Neural progenitor cell (in vitro differentiated cells): ENCODE measurements around the gene INCENP.

ENCODE experiments used
- EZH2 ChIP-seq: fragments of 200-600 bp; sonication (generic); IDR thresholded peaks from 2 replicates; pipeline ENCODE4 v1.6.1; 2017; ENCODE audit warnings: antibody characterized with exemption, mild to moderate bottlenecking, moderate library complexity
- EZH2phosphoT487 ChIP-seq: fragments of 200-600 bp; sonication (generic); IDR thresholded peaks from 2 replicates; pipeline ENCODE4 v1.6.1; 2017; ENCODE audit warnings: antibody characterized with exemption
- TF ChIP-seq, protein P1 (sequence below): fragments of 200-600 bp; sonication (generic); IDR thresholded peaks from 2 replicates; pipeline ENCODE4 v1.5.1; 2017; ENCODE audit warnings: antibody characterized with exemption, mild to moderate bottlenecking

GRCh38 chr11:62143727-62144126 lies 19.9 kb downstream of the INCENP start:
- TF ChIP-seq, protein P1, sequence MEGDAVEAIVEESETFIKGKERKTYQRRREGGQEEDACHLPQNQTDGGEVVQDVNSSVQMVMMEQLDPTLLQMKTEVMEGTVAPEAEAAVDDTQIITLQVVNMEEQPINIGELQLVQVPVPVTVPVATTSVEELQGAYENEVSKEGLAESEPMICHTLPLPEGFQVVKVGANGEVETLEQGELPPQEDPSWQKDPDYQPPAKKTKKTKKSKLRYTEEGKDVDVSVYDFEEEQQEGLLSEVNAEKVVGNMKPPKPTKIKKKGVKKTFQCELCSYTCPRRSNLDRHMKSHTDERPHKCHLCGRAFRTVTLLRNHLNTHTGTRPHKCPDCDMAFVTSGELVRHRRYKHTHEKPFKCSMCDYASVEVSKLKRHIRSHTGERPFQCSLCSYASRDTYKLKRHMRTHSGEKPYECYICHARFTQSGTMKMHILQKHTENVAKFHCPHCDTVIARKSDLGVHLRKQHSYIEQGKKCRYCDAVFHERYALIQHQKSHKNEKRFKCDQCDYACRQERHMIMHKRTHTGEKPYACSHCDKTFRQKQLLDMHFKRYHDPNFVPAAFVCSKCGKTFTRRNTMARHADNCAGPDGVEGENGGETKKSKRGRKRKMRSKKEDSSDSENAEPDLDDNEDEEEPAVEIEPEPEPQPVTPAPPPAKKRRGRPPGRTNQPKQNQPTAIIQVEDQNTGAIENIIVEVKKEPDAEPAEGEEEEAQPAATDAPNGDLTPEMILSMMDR, result no peak
- TF ChIP-seq EZH2phosphoT487 (no peak), EZH2 (no peak)
